Mesenteric fat pad (tissue), 1 donor: ENCODE results near the gene ADAMTSL3. TPM values are rescaled to one million over a fixed set of nuclear protein-coding genes. Genes with fewer than 3 reads are reported as not detected.

Source experiments
- DNase-seq: peaks from one replicate; pipeline ENCODE4 v3.0.0-alpha.2; 2020; ENCODE audit warnings: low spot score
- total RNA-seq: library from RNA; stranded (reverse); fragmentation: NEBNext Ultra II Directional; extraction: Animal tissue kit (Norgen Biotek cat#: 25700); gene quantifications from one replicate; pipeline ENCODE4 v1.2.1, GENCODE V29; 2021
- donor health status: DM: yes; HTN: yes; CAD: no.

The ADAMTSL3 gene
- total RNA-seq, 1 donor from 2014 or later, result 5.8 TPM

DNA sequence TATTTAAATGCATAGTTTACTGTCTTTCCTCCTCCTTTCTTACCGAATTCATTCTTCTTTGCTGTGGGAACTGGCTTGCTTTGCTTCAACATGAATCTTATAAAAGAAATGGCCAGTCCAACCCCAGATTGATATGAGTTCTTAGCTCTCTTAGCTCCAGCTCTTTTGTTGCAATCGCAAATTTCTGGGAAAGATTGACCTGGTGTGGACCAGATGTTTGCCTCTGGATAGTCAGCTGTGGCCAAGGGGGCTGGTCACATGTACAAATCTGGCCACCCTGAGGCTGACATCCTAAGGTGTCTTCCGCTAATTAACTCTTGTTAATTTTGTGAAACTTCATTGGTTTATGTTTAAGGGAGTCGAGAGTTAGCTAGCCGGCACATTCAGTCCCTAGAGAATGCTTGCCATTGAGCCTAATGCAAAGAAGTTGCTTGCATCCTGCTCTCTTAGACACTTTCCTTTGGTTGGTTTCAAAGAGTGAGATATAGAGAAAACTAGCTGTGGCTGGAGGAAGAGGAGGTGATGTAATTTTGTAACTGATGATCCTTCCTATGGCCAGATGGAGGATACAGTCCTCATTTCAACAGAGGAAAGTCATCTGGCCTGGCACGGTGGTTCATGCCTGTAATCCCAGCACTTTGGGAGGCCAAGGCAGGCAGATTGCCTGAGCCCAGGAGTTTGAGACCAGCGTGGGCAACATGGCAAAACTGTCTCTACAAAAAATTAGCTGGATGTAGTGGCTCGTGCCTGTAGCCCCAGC is 162.4 kb downstream of the ADAMTSL3 start:
- no peak for DNase-seq

DNA sequence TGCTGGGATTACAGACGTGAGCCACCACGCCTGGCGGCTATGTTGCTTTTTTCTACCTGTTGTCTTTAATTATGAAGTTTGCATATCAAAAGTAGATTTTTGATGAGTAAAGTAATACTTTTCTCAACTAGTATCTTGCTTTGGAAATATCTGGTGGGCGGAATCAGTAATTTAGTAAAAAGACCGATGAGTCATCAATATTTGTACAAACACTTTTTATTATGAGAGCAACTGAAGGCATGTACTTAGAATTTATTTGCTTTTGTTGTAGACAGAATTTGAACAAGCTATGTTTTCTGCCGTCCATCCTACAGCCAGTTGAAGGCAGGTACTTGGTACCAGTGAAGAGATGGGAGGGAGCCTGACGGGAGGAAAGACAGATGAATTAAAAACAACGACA is 164.7 kb downstream of the ADAMTSL3 start:
- DNase-seq, result no peak

DNA sequence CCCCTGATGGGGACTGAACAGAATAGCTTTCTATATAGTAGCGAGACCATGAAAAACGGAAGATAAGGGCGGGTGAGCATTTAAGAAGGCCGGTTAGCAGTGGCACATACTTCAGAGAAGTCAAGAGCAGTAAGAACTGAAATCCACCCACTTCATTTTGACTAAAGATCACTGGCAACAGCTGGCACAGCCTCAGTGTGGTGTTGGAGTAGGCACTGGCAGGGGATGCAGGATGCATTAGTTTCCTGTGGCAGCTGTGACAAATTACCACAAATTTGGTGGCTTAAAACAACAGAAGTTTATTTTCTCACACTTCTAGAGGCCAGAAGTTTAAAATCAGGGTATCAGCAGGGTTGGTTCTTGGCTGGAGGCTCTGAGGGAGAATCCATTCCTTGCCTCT is 176.5 kb downstream of the ADAMTSL3 start:
- no peak for DNase-seq

DNA sequence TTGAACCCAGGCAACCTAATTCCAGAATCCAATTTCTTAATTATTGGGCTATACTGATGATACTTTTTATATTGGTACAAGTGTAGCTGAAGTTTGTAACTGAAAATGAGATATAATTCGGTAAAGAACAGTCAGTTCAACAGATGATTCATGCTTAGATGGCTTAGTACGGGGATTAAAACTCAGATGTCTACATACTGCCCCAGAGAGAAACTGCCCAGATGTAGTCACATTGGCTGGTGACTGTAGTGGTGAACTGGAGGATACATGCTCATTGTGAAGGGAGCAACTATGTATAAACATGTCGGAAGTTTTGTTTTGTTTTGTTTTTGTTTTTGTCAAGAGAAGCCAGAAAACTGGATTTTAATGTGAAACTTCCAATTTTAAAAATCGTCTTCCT is 179.6 kb downstream of the ADAMTSL3 start:
- DNase-seq, result no peak

DNA sequence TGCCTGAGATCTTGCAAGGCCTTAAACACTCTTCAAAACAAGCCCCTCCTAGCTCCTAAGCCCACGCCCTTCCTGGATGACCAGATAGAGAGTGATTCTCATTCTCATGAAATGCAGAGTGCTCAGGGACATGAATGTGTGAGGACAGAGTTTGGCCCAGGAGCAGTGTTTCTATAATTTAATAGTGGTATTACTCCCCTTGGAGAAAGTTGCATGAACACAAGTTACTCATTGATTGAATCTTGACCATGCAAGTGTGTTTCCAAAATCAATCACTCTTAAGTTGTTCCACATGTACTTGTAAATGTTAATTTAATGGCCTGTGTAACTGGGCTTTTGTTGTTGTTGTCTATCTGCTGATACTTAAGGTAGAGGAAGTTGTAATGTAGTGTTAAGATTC is 181.6 kb downstream of the ADAMTSL3 start:
- no peak for DNase-seq

DNA sequence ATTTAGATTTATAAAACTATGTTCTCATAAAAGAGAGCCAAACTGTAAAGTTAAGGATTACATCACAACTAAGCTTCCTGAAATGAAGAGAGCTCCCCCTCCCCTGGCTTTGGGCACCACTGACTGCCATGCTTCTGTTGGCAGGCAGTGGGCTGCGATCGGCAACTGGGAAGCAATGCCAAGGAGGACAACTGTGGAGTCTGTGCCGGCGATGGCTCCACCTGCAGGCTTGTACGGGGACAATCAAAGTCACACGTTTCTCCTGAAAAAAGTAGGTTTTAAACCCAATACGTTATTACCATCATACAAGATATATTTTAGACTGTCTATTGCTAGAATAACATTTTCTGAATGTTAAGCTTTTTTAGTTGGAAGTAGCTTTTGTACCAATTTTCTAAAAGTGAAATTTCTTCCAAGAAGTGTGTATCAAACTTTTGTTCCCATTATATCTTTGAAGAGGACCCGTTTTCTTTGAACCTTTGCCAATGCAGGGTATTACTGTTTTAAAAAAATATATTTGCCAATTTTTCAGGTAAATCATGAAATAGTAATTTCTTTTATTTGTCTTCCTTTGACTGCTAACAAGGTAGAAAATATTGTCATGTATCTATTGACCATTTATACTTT is 184.1 kb downstream of the ADAMTSL3 start:
- no peak for DNase-seq

DNA sequence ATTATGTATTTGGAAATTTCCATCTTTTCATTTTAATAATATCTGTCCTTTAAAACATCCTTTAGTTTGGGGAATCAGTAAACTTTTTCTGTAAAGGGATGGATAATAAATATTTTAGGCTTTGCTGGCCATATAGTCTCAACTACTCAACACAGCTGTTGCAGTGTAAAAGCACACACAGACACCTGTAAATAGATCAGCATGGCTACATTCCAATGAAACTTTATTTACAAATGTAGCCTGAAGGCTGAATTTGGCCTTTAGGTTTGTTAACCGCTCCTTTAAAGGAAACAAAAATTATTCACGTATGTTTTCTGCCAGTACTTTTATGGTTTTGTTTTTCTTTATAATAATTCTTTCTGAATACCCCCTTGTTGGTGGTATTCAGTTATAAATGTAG is 184.8 kb downstream of the ADAMTSL3 start:
- DNase-seq, result no peak

DNA sequence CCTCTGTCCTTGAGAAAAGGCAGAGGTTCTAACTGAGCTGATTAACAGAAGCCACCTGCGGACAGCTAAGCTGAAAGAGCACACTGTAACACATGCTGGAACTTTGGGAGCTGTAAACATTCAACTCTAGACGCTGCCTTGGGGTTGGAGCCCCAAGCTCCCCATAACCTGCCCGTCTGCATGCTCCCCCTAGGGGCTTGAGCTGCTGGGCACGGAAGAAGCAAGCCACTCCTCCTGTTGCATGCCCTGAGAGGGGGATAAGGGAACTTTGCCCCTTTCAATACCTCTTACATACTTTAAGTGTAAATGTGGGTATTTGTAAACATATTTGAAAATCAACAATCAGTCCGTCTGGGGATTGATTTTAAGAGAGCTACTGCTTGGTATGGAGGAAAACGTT is 188.4 kb downstream of the ADAMTSL3 start:
- no peak for DNase-seq

DNA sequence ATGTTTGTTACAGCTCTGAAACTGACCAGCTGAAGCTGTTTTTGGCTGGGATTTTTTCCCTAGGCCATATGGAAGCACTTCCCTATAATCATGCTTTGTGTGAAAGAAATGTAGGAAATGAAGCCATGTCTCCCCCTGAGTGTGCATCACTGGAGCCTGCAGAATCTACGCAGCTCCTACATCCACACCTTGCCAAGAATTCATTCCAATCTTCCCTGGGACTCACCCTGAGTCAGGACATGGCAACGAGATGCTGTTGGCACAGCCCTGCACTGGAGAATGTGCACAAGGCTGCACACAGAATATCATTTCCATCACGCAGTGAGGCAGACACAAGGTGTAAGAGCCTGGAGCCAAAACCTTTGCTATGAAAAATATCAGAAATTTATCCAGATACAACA is 189.5 kb downstream of the ADAMTSL3 start:
- DNase-seq, result no peak

DNA sequence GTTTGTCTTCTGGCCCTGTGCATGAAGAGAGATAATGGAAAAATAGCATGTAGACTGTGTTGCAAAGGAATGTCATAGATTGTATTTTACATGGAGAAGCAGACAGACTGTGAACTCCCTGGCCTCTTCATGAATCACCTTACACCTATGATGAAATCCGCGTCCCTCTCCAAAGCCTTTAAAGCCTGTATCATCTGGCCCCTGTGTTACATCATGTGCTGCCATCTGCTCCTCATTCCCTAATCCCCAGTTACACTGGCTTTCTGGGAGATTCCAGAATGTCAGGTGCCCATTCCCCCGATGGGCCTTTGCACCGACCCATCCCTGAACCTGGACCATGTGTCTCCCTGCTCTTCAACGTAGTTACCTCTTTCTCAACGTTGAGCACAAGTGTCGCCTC is 190.8 kb downstream of the ADAMTSL3 start:
- no peak for DNase-seq

DNA sequence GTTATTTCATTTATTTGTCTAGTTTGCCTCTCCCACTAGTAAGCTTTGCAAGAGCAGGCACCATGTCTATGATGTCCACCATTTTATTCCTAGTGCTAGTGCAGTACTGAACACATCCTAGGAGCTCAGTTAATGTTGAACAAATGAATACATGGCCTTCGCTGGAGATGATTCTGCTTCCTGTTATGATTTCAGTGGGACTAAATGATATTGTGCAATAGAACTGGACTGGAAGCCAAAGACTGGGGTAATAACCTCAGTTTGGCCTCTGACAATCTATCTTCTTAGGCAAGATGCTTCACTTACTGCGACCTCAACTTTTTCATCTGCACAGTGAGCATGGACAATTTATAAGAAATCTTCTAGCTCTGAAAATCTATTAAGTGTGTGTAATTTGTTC is 191.3 kb downstream of the ADAMTSL3 start:
- DNase-seq, result no peak

DNA sequence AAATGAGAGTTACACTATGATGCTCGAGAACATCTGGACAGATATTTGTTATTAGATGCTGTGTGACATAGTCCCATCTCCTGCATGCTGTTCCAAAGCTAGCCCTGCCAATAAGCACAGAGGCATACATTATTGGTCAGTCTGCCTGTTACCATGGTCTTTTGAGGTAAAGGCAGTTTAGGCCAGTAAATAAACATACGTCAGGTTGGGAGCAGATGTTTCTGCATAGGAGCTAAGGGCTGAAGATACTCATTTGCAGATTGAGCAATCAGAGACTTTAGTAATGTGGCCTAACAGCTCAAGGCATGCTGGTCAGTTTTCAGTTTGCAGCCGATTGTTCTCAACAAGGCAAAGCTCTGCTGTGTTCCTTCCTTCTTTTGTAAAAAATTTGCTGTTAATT is 192.9 kb downstream of the ADAMTSL3 start:
- no peak for DNase-seq

DNA sequence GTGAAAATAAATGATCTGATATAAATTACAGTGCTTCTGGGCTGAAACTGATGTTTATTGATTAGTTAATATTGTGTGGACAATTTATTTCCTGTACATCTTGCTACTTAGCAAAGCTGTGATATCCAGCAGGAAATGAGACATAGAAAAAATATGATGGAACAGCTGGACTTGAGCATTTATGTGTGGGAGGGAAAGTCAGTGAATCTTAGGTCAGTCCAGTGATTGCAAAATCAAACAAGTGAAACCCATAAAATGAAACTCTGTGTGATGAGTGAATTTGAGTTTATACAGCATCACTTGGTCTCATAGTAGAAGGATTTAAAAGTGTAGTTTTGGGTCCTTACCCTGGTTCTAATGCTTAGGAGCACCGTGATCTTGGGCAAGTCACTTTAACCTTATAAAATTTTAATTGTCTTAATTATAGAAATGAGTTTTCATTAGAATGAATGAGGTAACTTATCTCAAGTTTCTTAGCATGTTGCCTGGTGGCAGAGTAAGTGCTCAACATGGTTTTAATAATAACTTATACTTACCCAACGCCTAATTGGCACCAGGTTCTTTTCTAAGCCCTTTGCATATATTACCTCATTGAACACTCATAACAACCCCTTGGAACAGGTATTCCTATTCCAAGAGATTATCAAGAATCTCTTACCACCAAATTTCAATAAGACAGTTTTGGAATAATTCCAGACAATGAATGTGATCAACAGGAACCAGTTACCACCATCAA is 194.6 kb downstream of the ADAMTSL3 start:
- DNase-seq, result no peak

DNA sequence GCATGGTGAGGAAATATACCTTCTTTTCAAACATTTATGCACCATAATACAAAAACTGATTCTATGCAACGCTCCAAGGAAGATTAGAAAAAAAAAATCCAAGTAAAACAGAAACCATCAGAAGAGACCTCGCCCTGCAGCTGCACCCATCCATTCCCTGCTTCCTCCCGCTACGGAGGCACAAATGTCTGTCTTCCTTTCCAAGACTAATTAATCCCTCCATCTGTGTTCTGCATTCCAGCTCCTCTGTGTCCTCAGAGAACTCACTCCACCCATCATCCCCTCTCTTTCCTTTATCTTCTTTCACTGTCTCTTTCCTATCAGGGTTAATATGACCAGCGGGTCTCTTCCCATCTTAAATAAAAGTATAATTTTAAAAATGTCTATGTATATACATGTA is 196.1 kb downstream of the ADAMTSL3 start:
- DNase-seq, result no peak

DNA sequence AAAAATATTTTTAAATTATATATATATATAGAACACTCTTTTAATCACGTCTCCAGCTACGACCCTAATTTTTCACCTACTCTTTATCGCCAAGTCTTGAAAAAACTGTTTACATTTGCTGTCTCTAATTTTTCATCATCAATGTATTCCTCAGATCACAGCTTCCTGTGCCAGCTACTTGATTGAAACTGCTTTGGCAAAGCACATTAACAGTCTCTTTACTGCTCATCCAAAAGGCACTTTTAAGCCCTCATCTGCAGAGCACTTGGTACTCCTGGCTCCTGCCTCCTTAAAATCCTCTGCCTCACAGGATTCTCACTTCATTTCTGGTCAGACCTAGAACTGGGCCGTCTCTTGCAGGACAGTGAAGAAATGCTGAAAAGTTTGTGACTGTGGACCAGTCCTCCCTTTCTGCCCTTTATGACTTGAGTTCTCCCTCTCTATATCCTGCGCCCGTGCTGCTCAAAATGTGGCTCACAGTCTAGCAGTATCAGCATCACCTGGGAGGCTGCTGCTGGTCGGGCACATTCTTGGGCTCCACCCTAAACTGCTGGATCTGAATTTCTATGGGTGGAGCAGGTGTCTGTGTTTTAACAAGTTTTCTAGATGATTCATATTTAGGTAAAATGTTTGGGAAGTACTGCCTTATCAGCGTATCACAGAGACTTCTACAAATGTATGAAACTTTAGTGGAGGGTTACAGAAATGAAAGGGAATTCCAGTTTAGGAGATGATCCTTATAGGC is 196.8 kb downstream of the ADAMTSL3 start:
- DNase-seq, result no peak

DNA sequence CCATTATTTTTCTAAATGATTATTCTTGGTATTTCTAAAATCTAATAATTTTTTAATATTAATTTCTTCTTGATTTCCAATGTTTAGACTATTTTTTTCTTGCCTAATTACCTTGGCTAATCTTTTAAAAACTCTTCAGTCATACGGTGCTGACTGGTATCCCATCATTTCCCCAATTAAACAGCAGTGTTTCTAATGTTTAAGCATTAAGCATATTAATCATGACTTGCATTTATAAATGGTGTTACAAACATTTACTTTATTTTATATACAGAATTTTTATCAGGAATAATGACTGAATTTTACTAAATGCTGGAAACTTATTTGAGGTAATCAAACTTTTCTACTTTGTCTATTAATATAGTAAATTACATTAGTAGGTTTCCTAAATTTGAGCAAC is 199.3 kb downstream of the ADAMTSL3 start:
- no peak for DNase-seq

DNA sequence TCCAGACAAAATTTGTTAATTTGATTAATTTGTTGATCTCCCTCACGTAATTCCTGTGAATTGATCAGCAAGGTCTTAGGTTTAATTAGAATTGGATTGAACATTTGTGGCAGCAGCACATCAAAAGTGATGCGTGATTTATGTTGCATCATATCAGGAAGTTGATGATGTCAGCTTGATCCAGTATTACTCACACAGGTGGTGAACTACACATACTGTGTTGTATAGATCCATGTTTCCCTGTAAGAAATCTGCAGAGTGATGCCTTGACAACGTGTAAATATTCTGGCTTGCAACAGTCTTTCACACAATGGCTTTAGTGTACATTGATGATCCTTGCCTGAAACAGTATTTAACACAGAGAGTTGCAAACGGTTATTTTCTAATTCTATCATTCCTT is 200.4 kb downstream of the ADAMTSL3 start:
- no peak for DNase-seq

DNA sequence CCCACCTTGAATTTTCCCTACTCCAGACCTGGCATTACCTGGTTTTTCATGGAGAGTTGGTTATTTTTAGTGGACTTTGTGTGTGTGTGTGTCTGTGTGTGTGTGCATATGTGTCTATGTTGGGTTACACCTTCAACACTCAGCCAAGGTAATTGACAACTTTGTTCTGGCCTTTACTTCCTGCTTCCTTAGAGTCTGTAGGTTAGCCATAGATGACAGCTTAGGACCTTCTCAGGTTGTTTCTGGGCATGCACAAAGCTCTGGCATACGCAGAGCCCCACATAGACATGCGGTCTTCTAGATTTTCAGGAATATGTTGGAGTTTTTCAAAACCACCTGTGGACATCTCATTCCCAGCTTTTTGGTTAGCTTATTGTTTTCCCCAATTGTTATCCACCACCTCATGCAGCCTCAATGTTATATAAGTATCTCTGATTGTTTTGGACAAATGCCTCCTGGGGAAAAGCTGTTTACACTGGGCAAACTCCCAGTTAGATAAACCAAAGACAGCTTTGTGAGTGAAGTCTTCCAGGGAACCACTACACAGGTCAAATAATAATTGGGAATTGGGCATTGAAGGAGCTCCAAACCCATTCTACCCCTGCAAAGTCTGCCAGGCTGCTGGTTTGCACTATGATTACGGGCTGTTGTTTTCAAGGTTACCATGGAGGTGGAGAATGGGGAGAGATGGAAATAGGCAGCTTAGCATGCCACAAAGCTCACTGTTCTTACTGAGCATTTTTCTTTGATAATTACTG is 201.2 kb downstream of the ADAMTSL3 start:
- no peak for DNase-seq

DNA sequence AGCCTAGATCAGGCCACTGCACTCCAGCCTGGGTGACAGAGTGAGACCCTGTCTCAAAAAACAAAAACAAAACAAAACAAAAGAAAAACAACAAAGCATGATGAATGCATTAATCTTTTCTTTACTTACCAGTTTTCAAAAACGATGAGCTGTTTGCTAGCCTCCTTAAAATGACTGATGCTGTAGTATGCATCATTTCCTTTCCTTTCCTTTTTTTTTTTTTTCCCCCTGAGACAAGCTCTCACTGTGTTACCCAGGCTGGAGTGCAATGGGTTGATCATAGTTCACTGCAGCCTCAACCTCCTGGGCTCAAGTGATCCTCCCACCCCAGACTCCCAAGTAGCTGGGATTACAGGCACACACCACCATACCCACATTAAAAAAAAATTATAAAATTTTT is 202.0 kb downstream of the ADAMTSL3 start:
- DNase-seq, result no peak

DNA sequence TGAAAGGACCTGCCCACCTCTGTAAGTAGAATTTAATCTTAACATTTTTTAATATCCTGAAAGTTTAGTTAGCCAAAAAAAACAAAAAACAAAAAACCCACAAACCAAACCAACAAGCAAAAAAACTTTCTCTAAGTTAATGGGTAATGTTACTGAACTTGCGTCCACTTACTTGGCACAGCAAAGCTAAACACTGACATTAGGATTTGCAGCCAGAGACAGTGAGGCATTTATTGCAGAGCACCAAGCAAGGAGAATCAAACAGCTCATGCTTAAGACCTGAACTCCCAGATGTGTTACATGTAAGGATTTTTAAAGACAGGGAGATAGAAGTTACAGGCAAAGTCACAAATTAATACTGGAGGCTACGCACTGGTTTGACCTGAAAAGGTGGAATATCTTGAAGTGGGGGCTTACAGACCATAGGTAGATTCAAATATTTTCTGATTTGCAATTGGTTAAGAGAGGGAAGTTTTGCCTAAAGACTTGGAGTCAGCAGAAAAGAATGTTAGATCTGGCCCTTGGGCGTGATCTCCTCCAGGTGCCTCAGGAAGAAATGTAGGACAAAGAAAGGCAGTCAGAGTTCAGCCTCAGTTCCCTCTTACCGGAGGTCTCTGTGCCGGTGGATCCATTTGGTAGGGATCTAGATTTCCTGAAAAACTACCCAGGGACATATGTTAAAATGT is 205.0 kb downstream of the ADAMTSL3 start:
- DNase-seq, result no peak
